Neural cell (in vitro differentiated cells): ENCODE measurements around the gene RIC1.

Experiments
- EP300 ChIP-seq: fragments of 450-650 bp; conservative IDR thresholded peaks from 2 replicates; pipeline ENCODE4 v1.6.1; 2014; ENCODE audit warnings: antibody characterized with exemption, mild to moderate bottlenecking, moderate library complexity; ENCODE audit not compliant: poor library complexity, severe bottlenecking
- EZH2 ChIP-seq: fragments of 200-600, 300-800 bp; shearing (Covaris generic), sonication (generic); IDR thresholded peaks from 2 replicates; pipeline ENCODE4 v1.6.1; 2014; ENCODE audit warnings: antibody characterized with exemption, low read length, borderline replicate concordance, mild to moderate bottlenecking; ENCODE audit not compliant: insufficient read depth, poor library complexity, severe bottlenecking
- MXI1 ChIP-seq: fragments of 450-650 bp; conservative IDR thresholded peaks from 2 replicates; pipeline ENCODE4 v1.6.1; 2014; ENCODE audit warnings: antibody characterized with exemption, mild to moderate bottlenecking; ENCODE audit not compliant: poor library complexity, severe bottlenecking
- POLR2AphosphoS5 ChIP-seq: IDR thresholded peaks from 2 replicates; pipeline ENCODE4 v1.6.1; 2012
- TAF1 ChIP-seq: IDR thresholded peaks from 2 replicates; pipeline ENCODE4 v1.6.1; 2012; ENCODE audit warnings: low read depth
- TF ChIP-seq, protein P1 (sequence below): fragments of 450-650 bp; IDR thresholded peaks from 2 replicates; pipeline ENCODE4 v1.5.1; 2014; ENCODE audit warnings: antibody characterized with exemption, mild to moderate bottlenecking, moderate library complexity; ENCODE audit not compliant: poor library complexity, severe bottlenecking

DNA sequence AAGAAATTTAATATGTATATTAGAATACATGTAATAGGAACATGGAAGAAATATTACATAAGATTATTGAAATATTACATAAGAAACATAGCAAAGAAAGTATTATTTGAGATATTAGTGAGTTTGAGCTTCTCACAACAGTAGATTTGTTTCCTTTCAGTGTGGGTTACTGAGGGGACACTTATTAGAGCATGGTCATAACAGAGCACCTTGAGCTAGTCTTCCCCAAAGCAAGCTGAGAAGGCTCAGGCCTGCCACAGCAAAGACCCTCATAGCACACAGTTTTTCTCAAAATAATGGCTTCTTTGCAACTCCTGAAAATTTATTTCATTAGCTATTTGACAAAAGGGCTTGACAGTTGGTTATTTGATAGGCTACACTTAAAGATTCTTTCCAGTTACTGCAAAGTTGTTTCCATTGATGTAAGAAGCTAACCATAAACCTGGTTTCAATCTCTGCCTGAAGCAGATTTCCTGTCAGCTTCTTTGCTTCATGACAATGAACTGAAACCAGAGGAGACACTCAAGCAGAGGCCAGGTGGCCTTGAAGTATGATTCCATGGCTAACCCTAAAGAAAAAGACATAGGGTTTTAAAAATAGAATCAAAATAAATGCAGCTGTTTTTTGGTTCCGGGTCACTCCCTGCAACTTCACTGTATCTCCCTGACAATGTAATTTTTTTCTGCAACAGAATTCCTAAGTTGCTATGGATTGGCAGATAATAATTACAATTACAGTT, 135.4 kb downstream of the RIC1 start:
- TF ChIP-seq, protein P1, sequence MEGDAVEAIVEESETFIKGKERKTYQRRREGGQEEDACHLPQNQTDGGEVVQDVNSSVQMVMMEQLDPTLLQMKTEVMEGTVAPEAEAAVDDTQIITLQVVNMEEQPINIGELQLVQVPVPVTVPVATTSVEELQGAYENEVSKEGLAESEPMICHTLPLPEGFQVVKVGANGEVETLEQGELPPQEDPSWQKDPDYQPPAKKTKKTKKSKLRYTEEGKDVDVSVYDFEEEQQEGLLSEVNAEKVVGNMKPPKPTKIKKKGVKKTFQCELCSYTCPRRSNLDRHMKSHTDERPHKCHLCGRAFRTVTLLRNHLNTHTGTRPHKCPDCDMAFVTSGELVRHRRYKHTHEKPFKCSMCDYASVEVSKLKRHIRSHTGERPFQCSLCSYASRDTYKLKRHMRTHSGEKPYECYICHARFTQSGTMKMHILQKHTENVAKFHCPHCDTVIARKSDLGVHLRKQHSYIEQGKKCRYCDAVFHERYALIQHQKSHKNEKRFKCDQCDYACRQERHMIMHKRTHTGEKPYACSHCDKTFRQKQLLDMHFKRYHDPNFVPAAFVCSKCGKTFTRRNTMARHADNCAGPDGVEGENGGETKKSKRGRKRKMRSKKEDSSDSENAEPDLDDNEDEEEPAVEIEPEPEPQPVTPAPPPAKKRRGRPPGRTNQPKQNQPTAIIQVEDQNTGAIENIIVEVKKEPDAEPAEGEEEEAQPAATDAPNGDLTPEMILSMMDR = no peak
- TF ChIP-seq EZH2 (no peak), EP300 (no peak), POLR2AphosphoS5 (no peak), TAF1 (no peak), MXI1 (no peak)
